K562 (cell line): Measurements from ENCODE around the gene LAMA2. TPM values are rescaled to one million over a fixed set of nuclear protein-coding genes. Genes with fewer than 3 reads are reported as not detected.

Experiments used
- ATAC-seq: fragments of 200-7000 bp; cut with Tn5 transposase; 3 replicates; pipeline ENCODE4 v1.9.1; 2020; ENCODE audit warnings: moderate library complexity
- BruUV-seq: library from RNA; stranded (reverse); fragments of 400-500 nt; replicated peaks from 2 replicates; lab custom pipeline; 2021; lab: Mats Ljungman, UMichigan
- CTCF ChIA-PET: fragments of 300-600 bp; formaldehyde crosslinking; extraction: SDS; loops from one replicate; lab custom pipeline; 2021; ENCODE audit warnings: low intra/inter-chr PET ratio; lab: Yijun Ruan, JAX
- POLR2A ChIA-PET: fragments of 300-600, 350-650 bp; sonication (Branson Sonifier 250); formaldehyde crosslinking; extraction: SDS; loops from one replicate; lab custom pipeline; 2021; ENCODE audit warnings: antibody characterized with exemption, inconsistent platforms; lab: Yijun Ruan, JAX
- DNase-seq, 4 experiments: peaks; one replicate each; pipeline versions ENCODE4 v3.0.0 to v3.0.0-alpha.2; 2011 to 2018; ENCODE audit warnings: low spot score in 3 of 4, mixed read lengths in 3 of 4; ENCODE audit errors: extremely low read depth in 1 of 4
- FAIRE-seq: peaks from 2 replicates; lab custom pipeline; 2011; peaks lifted over from hg19 to GRCh38; lab: Jason Lieb, UNC
- H2AFZ ChIP-seq: 2 replicates; pipeline ENCODE4 v1.6.0; 2011; ENCODE audit warnings: low read depth, low read length, control low read depth, inconsistent platforms
- H3K27ac ChIP-seq: fragments of 200-600 bp; 3 replicates; pipeline ENCODE4 v1.8.0; 2011; ENCODE audit warnings: low read depth, mild to moderate bottlenecking, control low read depth, inconsistent platforms, low read length, moderate library complexity, mixed read lengths; ENCODE audit errors: extremely low read depth
- H3K27me3 ChIP-seq, 2 experiments: fragments of 300-600 bp in 1 of 2; 2 replicates in 1 of 2; 3 replicates in 1 of 2; pipeline versions ENCODE4 v1.6.0 to v1.8.0; 2011; ENCODE audit warnings: inconsistent platforms in 2 of 2, low read length in 2 of 2, mild to moderate bottlenecking in 1 of 2, mixed read lengths in 1 of 2, moderate library complexity in 1 of 2; ENCODE audit not compliant: control insufficient read depth in 2 of 2, insufficient read depth in 2 of 2
- H3K36me3 ChIP-seq: fragments of 300-600 bp; 3 replicates; pipeline ENCODE4 v1.8.0; 2011; ENCODE audit warnings: mild to moderate bottlenecking, low read length, inconsistent platforms; ENCODE audit not compliant: control insufficient read depth, insufficient read depth
- H3K4me1 ChIP-seq, 2 experiments: fragments of 200-600 bp in 1 of 2; replicated peaks in 1 of 2; 2 replicates in 1 of 2; 3 replicates in 1 of 2; pipeline versions ENCODE4 v1.5.1 to v1.8.0; 2011; ENCODE audit warnings: inconsistent platforms in 2 of 2, low read length in 2 of 2, mild to moderate bottlenecking in 1 of 2, mixed read lengths in 1 of 2, moderate library complexity in 1 of 2; ENCODE audit not compliant: control insufficient read depth in 2 of 2, insufficient read depth in 2 of 2
- H3K4me2 ChIP-seq: 2 replicates; pipeline ENCODE4 v1.6.1; 2011; ENCODE audit warnings: low read length, control low read depth, inconsistent platforms, mixed read lengths; ENCODE audit not compliant: insufficient read depth
- H3K4me3 ChIP-seq: fragments of 200-600 bp; sonication (generic), shearing (Covaris generic); 2 replicates; pipeline ENCODE4 v1.5.1; 2016; ENCODE audit warnings: control low read depth, inconsistent platforms
- H3K79me2 ChIP-seq: fragments of 200-600 bp; 3 replicates; pipeline ENCODE4 v1.8.0; 2011; ENCODE audit warnings: low read length, inconsistent platforms; ENCODE audit not compliant: control insufficient read depth, insufficient read depth
- H3K9ac ChIP-seq, 2 experiments: 2 replicates each; pipeline versions ENCODE4 v1.6.0 to v1.6.1; 2011; ENCODE audit warnings: low read depth in 2 of 2, low read length in 2 of 2, control low read depth in 1 of 2, inconsistent platforms in 1 of 2, mild to moderate bottlenecking in 1 of 2, mixed read lengths in 1 of 2; ENCODE audit not compliant: insufficient read depth in 1 of 2
- H3K9me1 ChIP-seq: one replicate; pipeline ENCODE4 v1.6.0; 2011; ENCODE audit warnings: inconsistent platforms, mild to moderate bottlenecking, low read length, moderate library complexity; ENCODE audit not compliant: control insufficient read depth, insufficient read depth
- H3K9me3 ChIP-seq: replicated peaks from 2 replicates; pipeline ENCODE4 v1.5.1; 2011; ENCODE audit warnings: low read depth, low read length, inconsistent platforms; ENCODE audit not compliant: control insufficient read depth, insufficient read depth
- H4K20me1 ChIP-seq: replicated peaks from 2 replicates; pipeline ENCODE4 v1.6.1; 2011; ENCODE audit warnings: low read length, inconsistent platforms, mixed read lengths; ENCODE audit not compliant: control insufficient read depth, insufficient read depth
- CLOCK ChIP-seq: fragments of 250-450 bp; sonication (Bioruptor Pico); IDR thresholded peaks from 2 replicates; pipeline ENCODE4 v1.4.0; 2020; ENCODE audit warnings: mild to moderate bottlenecking, moderate library complexity, borderline replicate concordance
- ETV6 ChIP-seq, 3 experiments: fragments of 150-350 bp in 1 of 3; sonication (generic) in 1 of 3; formaldehyde crosslinking in 1 of 3; IDR thresholded peaks; 2 replicates each; pipeline versions ENCODE4 v1.6.1 to v1.8.0; 2014 to 2022; ENCODE audit warnings: borderline replicate concordance in 2 of 3, low read depth in 2 of 3, antibody characterized with exemption in 1 of 3, low read length in 1 of 3, mild to moderate bottlenecking in 1 of 3, missing genetic modification reagents in 1 of 3
- HMBOX1 ChIP-seq: sonication (generic); IDR thresholded peaks from 2 replicates; pipeline ENCODE4 v1.6.1; 2016
- MAFG ChIP-seq: fragments of 450-650 bp; conservative IDR thresholded peaks from 2 replicates; pipeline ENCODE4 v1.6.1; 2016; ENCODE audit warnings: missing genetic modification characterization, missing compliant biosample characterization
- POLR3A ChIP-seq: IDR thresholded peaks from 2 replicates; pipeline ENCODE4 v1.6.1; 2011; ENCODE audit warnings: borderline replicate concordance, mild to moderate bottlenecking, moderate library complexity; ENCODE audit not compliant: insufficient read length, insufficient read depth; ENCODE audit errors: extremely low read depth
- POLR3G ChIP-seq: IDR thresholded peaks from 2 replicates; pipeline ENCODE4 v1.6.1; 2011; ENCODE audit not compliant: insufficient read length, insufficient replicate concordance; ENCODE audit errors: extremely low read depth
- XRCC5 ChIP-seq: fragments of 200-400 bp; formaldehyde crosslinking; IDR thresholded peaks from 2 replicates; pipeline ENCODE4 v1.6.1; 2017; ENCODE audit warnings: low read depth, mild to moderate bottlenecking, low read length
- ZBTB9 ChIP-seq: fragments of 450-650 bp; formaldehyde crosslinking; IDR thresholded peaks from 2 replicates; pipeline ENCODE4 v1.4.0; 2020; ENCODE audit warnings: mild to moderate bottlenecking, moderate library complexity
- ZNF511 ChIP-seq: sonication (generic); formaldehyde crosslinking; IDR thresholded peaks from 2 replicates; pipeline ENCODE4 v1.8.0; 2022; ENCODE audit warnings: mild to moderate bottlenecking, missing genetic modification reagents
- ZNF780A ChIP-seq: fragments of 250-450 bp; sonication (Bioruptor Pico); IDR thresholded peaks from 2 replicates; pipeline ENCODE4 v1.5.0; 2021; ENCODE audit warnings: mild to moderate bottlenecking
- WGBS: fragments of 100-300 bp; shearing (Covaris generic); methylation state at CpG from one replicate; pipeline ENCODE4 v1.1.6; 2016; ENCODE audit warnings: low coverage, mixed read lengths; ENCODE audit not compliant: insufficient coverage; ENCODE audit errors: missing lambda C conversion rate; 5-methylcytosine and 5-hydroxymethylcytosine counted together
- in situ Hi-C: fragments of 300-500 bp; cut with MboI; formaldehyde crosslinking; loops from 4 replicates; pipeline ENCODE4 v1.15.0; 2018; ENCODE audit warnings: inconsistent platforms, mixed read lengths
- intact Hi-C: fragments of 100-400 bp; cut with micrococcal nuclease; formaldehyde crosslinking; loops from 2 replicates; pipeline ENCODE4 v1.14.2; 2022
- polyA plus RNA-seq, 8 experiments: library from polyadenylated mRNA; depleted of rRNA in 4 of 8; stranded (reverse) in 5 of 8; unstranded in 3 of 8; fragments of >200 nt; fragmentation: Nextera tagmentation in 2 of 8; fragmentation: Illumina TruSeq in 1 of 8; extraction: Ambion mirVana in 2 of 8; extraction: Trizol in 1 of 8; gene quantifications; 2 replicates each; pipeline versions ENCODE4 v1.2.1 to v1.2.3, GENCODE V29; 2011 to 2014; ENCODE audit warnings: inconsistent platforms in 1 of 8, missing spikeins in 1 of 8
- total RNA-seq, 7 experiments: library from RNA; depleted of rRNA in 6 of 7; stranded (reverse); fragments of >200 nt in 6 of 7; fragmentation: Illumina TruSeq in 2 of 7; extraction: Trizol in 2 of 7; gene quantifications; 2 replicates each; pipeline versions ENCODE4 v1.2.1 to v1.2.3, GENCODE V29; 2011 to 2021; ENCODE audit warnings: low replicate concordance in 1 of 7

The LAMA2 gene
- total and polyA plus RNA-seq, 9 of the 15 experiments (the other 6 are each of a cell fraction or from before 2014, with no cell fraction given), result 0.04 to 1.5 (median 0.36) TPM

- Histone ChIP-seq H3K36me3 (no peaks in the 10 kb centered on the region), H3K79me2 (no peaks in the 10 kb centered on the region), H3K4me3 (no peak overlapping the region), H3K27ac (no peak overlapping the region), H3K9me3 (no peaks in the 10 kb centered on the region), H3K9ac (no peak overlapping the region), H4K20me1 (no peaks in the 10 kb centered on the region), H3K27me3 (no peaks in the 10 kb centered on the region), H3K9me1 (no peaks in the 10 kb centered on the region), H3K4me2 (no peak overlapping the region), H3K4me1 (no peaks in the 10 kb centered on the region), H2AFZ (no peak overlapping the region)
- intact Hi-C loops, result no loop called here
- ChIA-PET POLR2A (no interaction called here), CTCF (no interaction called here)
- FAIRE-seq (no peak), ATAC-seq (no peak), DNase-seq (no peak)
- TF ChIP-seq POLR3A (no peak), ETV6 (IDR thresholded peaks at IDR 0.05; ENCODE audit: borderline replicate concordance in 1 of 2, low read depth in 2 of 2, low read length in 1 of 2) (no peak), ETV6 (CRISPR knock-in tag; IDR thresholded peaks at IDR 0.05; ENCODE audit: borderline replicate concordance) (no peak), ZNF511 (CRISPR knock-in tag) (no peak), HMBOX1 (no peak), XRCC5 (no peak), CLOCK (CRISPR knock-in tag) (no peak), POLR3G (no peak), ZBTB9 (CRISPR knock-in tag) (no peak), MAFG (tag) (no peak), ZNF780A (CRISPR knock-in tag) (no peak)
- 0% methylated on average over 1 of the region's 1 CpG for WGBS
- no TSS peak for BruUV-seq
- in situ Hi-C loops, result no loop called here
These were observed 225.4 kb downstream of the LAMA2 start for GRCh38 chr6:129108337-129108736.
